ENCODE data around the gene KANK3. TPM values are rescaled to one million over a fixed set of nuclear protein-coding genes. Genes with fewer than 3 reads are reported as not detected.
A peak's percentile ranks its signal among the peaks of the same experiment; 100 is the strongest.
"Not testable (repeated sequence)": the region's sequence is repeated elsewhere in the genome, so short reads cannot be mapped to it uniquely, and the experiment has no call there.

Gene KANK3
- total and polyA plus RNA-seq, 9 of the 15 experiments (the other 6 are each of a cell fraction or from before 2014, with no cell fraction given) = 0.03 to 0.40 (median 0.08) TPM; not detected in 6

- H3K4me2 ChIP-seq (ENCODE audit: insufficient read depth, low read length); in situ Hi-C loops (cut with MboI); ATAC-seq; H3K27ac ChIP-seq (ENCODE audit: extremely low read depth, low read depth, low read length); H3K27me3 ChIP-seq (ENCODE audit: control insufficient read depth in 2 of 2, insufficient read depth in 2 of 2, low read length in 2 of 2); H3K9me3 ChIP-seq (replicated peaks; ENCODE audit: control insufficient read depth, insufficient read depth, low read depth, low read length); H4K20me1 ChIP-seq (replicated peaks; ENCODE audit: control insufficient read depth, insufficient read depth, low read length); DNase-seq (ENCODE audit: extremely low read depth in 1 of 4, low spot score in 3 of 4); H3K9me1 ChIP-seq (ENCODE audit: control insufficient read depth, insufficient read depth, low read length); intact Hi-C loops (cut with micrococcal nuclease); BruUV-seq (replicated peaks); H2AFZ ChIP-seq (ENCODE audit: low read depth, low read length); H3K9ac ChIP-seq (ENCODE audit: insufficient read depth in 1 of 2, low read depth in 2 of 2, low read length in 2 of 2); CTCF ChIA-PET (ENCODE audit: low intra/inter-chr PET ratio); H3K4me3 ChIP-seq; H3K36me3 ChIP-seq (ENCODE audit: control insufficient read depth, insufficient read depth, low read length); FAIRE-seq: not testable (repeated sequence)
- 64% methylated on average over 7 of the region's 9 CpGs for WGBS (ENCODE audit: insufficient coverage, low coverage, missing lambda C conversion rate)
- Histone ChIP-seq H3K79me2 (ENCODE audit: control insufficient read depth, insufficient read depth, low read length) (peaks cover 14% of the 10 kb centered on the region), H3K4me1 (replicated peaks in 1 of 2; ENCODE audit: control insufficient read depth in 2 of 2, insufficient read depth in 2 of 2, low read length in 2 of 2) (peaks cover 12 to 17% of the 10 kb centered on the region in 2 experiments; a peak in 4 of 5 replicates)
- POLR2A ChIA-PET = interaction anchor here (0.7 to 1.3 kb wide), 4 partner anchors 15 to 53 kb away, joined by 3 to 4 read pairs (median 4); no protein-coding TSS in a partner anchor
- TF ChIP-seq RBM25 (IDR thresholded peaks at IDR 0.05; ENCODE audit: low read depth, low read length, severe bottlenecking) (peak; percentile 16), C11orf30 (IDR thresholded peaks at IDR 0.05; ENCODE audit: low read depth) (peak; percentile 65), ZNF316 (IDR thresholded peaks at IDR 0.05) (peak; percentile 86), NFYB (IDR thresholded peaks at IDR 0.05; ENCODE audit: extremely low read depth, insufficient read length) (peak; percentile 64), MAFG (tag; conservative IDR thresholded peaks at IDR 0.05) (0 out of 2 replicates have a peak, but pooled peaks have one; percentile 34), ASH1L (IDR thresholded peaks at IDR 0.05; ENCODE audit: borderline replicate concordance, low read depth, partially characterized antibody) (peak; percentile 74), CC2D1A (IDR thresholded peaks at IDR 0.05) (peak; percentile 46; the same call in 1 of the 2 replicates)
- TF ChIP-seq, protein P1, sequence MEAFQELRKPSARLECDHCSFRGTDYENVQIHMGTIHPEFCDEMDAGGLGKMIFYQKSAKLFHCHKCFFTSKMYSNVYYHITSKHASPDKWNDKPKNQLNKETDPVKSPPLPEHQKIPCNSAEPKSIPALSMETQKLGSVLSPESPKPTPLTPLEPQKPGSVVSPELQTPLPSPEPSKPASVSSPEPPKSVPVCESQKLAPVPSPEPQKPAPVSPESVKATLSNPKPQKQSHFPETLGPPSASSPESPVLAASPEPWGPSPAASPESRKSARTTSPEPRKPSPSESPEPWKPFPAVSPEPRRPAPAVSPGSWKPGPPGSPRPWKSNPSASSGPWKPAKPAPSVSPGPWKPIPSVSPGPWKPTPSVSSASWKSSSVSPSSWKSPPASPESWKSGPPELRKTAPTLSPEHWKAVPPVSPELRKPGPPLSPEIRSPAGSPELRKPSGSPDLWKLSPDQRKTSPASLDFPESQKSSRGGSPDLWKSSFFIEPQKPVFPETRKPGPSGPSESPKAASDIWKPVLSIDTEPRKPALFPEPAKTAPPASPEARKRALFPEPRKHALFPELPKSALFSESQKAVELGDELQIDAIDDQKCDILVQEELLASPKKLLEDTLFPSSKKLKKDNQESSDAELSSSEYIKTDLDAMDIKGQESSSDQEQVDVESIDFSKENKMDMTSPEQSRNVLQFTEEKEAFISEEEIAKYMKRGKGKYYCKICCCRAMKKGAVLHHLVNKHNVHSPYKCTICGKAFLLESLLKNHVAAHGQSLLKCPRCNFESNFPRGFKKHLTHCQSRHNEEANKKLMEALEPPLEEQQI (IDR thresholded peaks at IDR 0.05) = peak; percentile 53; the same call in 1 of the 2 replicates
Observed at GRCh38 chr19:8386419-8386818, 43.4 kb upstream of the KANK3 start.

DNA sequence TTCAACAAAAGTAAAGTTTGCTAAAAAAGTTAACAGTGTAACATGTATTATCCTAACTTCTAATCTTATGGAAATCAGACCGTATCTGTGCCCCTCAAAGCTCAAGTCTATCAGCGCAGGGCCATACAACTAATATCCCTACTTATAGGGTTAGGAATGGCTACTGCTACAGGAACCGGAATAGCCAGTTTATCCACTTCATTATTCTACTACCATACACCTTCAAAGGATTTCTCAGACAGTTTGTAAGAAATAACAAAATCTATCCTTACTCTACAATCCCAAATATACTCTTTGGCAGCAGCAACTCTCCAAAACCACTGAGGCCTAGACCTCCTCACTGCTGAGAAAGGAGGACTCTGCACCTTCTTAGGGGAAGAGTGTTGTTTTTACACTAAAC is 42.5 kb upstream of the KANK3 start:
- H3K27me3 ChIP-seq (ENCODE audit: control insufficient read depth in 2 of 2, insufficient read depth in 2 of 2, low read length in 2 of 2); H3K9me3 ChIP-seq (replicated peaks; ENCODE audit: control insufficient read depth, insufficient read depth, low read depth, low read length); H3K9me1 ChIP-seq (ENCODE audit: control insufficient read depth, insufficient read depth, low read length); H3K36me3 ChIP-seq (ENCODE audit: control insufficient read depth, insufficient read depth, low read length); H3K27ac ChIP-seq (ENCODE audit: extremely low read depth, low read depth, low read length); H3K79me2 ChIP-seq (ENCODE audit: control insufficient read depth, insufficient read depth, low read length); FAIRE-seq; POLR2A ChIA-PET; H3K9ac ChIP-seq (ENCODE audit: insufficient read depth in 1 of 2, low read depth in 2 of 2, low read length in 2 of 2); H4K20me1 ChIP-seq (replicated peaks; ENCODE audit: control insufficient read depth, insufficient read depth, low read length); H2AFZ ChIP-seq (ENCODE audit: low read depth, low read length); ATAC-seq; intact Hi-C loops (cut with micrococcal nuclease); H3K4me2 ChIP-seq (ENCODE audit: insufficient read depth, low read length); DNase-seq (ENCODE audit: extremely low read depth in 1 of 4, low spot score in 3 of 4); BruUV-seq (replicated peaks); H3K4me1 ChIP-seq (replicated peaks in 1 of 2; ENCODE audit: control insufficient read depth in 2 of 2, insufficient read depth in 2 of 2, low read length in 2 of 2); H3K4me3 ChIP-seq; in situ Hi-C loops (cut with MboI): not testable (repeated sequence)
- CTCF ChIA-PET (ENCODE audit: low intra/inter-chr PET ratio) = interaction anchor here (0.6 kb wide), 1 partner anchor 13 kb away, joined by 4 read pairs; no protein-coding TSS in a partner anchor
- 79% methylated on average over 3 of the region's 3 CpGs for WGBS (ENCODE audit: insufficient coverage, low coverage, missing lambda C conversion rate)

All from K562 (cell line).